ENCODE data around the gene INA.

The INA gene

DNA sequence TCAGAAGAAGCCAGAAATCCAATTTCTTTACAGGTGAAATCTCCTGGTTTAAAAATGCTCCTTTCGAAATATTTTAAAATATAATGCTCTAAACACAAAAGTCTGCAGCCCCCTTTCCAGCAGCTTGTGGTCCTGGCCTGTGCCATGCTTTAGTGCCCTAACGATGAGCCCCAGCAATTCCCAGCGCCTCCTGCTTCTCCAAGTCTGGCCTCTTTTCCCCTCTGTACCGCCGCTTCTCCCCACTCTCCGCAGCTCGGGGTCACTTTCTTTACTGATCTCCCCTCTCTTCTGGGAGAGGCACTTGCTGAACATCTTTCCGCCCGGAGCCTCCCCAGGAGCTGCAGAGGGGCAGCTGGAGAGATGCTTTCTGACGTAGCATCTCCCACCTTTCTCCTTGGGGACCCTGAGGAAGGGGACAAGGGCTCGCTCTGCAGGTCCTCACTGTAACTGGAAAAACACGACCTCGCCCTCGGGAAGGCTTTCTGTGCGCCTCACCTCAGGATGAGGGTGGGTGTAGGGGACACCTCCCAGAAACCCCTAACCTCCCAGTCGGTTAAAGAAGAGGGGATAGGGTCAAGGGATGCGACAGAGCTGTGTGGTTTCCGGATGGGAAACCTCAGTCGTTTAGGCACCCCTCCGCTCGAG, 565 bp upstream of the INA start:
- no peak for DNase-seq

GRCh38 chr10:103277713-103278536, 987 bp downstream of the INA start:
- no peak for DNase-seq

GRCh38 chr10:103278537-103278823, 1.5 kb downstream of the INA start:
- DNase-seq, result no peak

DNA sequence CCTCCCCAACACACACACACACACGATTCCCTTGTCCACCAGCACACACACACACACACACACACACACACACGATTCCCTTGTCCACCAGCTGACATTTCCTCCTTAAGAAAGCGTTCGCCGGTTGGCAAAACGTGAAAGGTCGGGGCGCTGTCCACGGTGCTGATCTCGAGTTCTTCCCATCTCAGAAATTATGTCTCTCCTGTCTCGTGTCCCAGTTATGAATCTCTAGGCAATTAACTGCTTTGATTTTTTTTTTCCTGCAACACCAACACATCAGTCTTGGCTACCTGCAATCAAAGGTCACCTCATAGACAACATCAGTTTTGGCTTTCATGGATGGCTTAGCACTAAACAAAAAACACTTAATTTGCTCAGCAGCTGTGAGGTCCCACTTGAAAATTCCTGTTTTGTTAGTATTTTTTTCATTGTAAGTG, 1.9 kb downstream of the INA start:
- no peak for DNase-seq

- no peak for DNase-seq
Measured at GRCh38 chr10:103280031-103280430, 3.1 kb downstream of the INA start.

DNA sequence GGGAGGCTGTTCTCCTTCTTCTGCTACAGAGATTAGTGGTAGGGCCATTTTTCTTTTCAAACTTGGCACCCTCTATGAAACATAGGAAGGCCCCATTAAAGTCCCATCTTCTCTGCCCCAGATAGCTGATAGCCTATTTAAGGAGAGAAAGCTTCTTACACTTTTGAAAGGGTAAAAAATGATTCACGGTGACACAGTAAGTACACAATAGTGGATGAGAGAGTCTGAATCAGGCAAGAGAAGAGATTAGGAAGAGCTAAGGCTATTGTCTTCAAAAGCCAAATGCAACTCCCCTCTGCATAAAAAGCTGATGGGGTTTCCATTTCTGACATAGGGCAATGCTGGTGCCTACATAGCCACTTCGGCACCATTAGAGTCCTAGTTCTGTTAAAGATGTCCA, 3.6 kb downstream of the INA start:
- DNase-seq, result no peak

GRCh38 chr10:103281753-103282152, 4.8 kb downstream of the INA start:
- peak; percentile 84 for DNase-seq

- DNase-seq, result no peak
Measured at GRCh38 chr10:103282961-103283360, 6.0 kb downstream of the INA start.

DNA sequence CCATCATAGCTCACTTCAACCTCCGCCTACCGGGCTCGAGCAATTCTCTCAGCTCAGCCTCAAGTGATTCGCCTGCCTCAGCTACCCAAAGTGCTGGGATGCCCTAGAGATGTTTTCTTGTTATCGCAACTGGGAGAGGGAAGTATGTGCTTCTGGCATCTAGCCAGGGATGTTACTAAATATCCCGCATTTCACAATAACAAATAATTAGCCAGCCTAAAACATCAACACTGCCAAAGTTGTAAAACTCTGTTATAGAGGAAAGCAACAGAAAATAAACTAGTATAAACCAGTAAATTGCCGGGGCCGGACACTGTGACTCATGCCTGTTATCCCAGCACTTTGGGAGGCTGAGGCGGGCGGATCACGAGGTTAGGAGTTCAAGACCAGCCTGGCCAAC, 7.2 kb downstream of the INA start:
- no peak for DNase-seq

DNA sequence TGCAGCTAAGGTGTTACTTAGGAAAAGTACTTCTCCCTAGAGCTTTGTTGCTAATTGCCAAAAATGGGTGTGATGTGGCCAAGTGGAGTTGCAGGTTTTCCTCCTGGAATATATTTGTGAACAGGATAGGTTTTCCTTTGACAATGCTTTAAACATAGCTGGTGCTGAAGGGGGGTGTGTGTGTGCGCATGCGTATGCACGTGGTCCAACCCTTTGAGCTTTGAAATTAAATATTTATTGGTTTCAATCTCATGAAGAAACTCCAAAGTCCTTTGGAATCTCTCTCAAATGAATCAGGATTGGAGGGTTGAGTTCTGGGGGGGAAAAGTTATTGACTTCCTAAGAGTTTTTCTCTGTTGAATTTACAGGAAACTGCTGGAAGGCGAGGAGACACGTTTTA, 11.1 kb downstream of the INA start:
- no peak for DNase-seq

- DNase-seq, result no peak
Measured at GRCh38 chr10:103291588-103291987, 14.7 kb downstream of the INA start.

DNA sequence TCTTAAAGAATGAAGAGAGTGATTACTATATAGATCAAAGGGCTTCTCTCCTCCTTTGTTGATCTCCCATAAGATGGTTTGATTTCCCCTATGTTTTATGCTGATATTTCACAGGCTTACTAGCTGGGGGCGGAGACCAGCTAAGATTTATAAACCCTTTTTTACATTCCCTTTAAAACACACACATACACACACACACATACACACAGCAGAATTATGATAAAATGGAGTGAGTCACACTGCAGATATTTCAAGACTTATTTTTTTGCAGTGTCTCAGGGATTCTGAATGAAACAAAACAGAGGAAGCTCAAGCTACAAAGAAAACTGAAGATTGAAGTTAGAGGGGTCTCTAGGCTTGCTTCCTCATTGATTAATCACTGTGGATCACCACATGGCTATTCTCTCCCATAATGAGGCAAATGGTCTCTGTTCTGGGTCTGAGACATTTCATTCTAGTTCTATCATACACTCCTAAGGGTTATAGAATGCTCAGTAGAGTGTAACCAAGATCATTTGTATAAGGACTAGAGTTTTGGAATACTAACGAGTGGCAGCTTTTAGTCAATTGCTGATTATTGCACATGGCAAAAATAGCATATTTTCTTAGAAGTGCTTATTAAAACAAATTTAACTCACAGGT, 18.6 kb downstream of the INA start:
- no peak for DNase-seq

DNA sequence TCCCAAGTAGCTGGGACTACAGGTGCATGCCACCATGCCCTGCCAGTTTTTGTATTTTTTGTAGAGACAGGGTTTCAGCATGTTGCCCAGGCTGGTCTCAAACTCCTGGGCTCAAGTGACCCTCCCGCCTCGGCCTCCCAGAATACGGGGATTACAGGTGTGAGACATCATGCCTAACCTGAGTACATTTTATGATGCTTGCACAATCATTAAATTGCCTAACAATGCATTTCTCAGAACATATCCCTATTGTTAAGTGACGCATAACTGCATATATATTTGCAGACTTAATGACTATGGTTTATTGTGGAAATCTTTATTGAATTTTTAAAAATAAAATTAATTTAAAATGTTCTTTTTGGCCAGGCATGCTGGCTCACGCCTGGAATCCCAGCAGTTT, 30.7 kb downstream of the INA start:
- no peak for DNase-seq

- no peak for DNase-seq
Measured at GRCh38 chr10:103310197-103310596, 33.3 kb downstream of the INA start.

DNA sequence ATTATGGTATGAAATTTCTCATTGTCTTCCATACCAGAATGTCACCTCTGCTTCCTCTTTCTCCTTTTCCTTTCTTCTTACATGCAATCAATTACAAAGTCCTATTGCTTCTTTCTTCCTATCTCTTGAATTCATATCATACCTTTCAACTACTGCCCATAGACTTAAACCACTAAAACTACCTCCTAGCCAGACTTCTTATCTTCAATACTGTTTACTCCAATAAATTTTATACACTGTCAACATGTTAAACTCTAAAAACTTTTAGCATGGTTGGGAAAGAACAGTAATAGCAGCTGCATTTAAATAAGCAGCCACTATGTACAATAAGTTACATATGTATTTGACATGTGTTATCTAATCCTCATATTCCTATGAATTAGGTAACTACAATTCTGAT, 39.1 kb downstream of the INA start:
- DNase-seq, result no peak

DNA sequence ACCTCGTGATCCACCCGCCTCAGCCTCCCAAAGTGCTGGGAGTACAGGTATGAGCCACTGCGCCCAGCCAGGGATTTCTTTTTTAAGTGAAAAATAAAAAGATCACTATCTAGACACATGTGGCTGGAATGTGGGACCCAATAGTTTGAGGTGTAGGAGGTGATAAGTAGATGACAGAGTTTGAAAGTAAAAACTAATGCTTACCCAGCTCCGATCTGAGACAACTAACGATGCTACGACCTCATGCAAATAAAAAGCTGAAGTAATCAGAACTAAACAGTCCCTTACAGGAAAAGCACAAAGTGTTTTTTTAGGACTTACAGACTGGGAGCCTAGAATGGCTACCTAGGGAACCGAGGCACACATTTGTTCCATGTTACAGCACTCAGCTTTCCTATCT, 51.0 kb downstream of the INA start:
- DNase-seq, result no peak

- DNase-seq, result no peak
Measured at GRCh38 chr10:103333934-103334520, 57.1 kb downstream of the INA start.

- no peak for DNase-seq
Measured at GRCh38 chr10:103334567-103334966, 57.6 kb downstream of the INA start.

DNA sequence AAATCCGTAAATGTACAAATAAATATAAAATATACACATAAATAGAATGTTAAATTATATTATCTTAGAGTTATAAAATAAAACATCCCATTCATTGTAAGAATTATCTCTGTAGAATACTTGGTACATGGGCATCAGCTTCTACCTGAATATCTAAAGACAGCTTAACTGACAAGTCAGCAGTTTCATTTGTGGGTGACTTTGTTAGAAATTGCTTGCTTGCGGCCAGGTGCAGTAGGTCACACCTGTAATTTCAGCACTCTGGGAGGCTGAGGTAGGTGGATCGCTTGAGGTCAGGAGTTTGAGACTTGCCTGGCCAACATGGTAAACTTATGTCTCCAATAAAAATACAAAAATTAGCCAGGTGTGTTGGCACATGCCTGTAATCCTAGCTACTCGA, 59.4 kb downstream of the INA start:
- DNase-seq, result no peak

All from NCI-H2171 (cell line).